OCI-M2 (cell line): ENCODE results near the gene AANAT.

Experiments
- DNase-seq: peaks from one replicate; lab custom pipeline; 2025; ENCODE audit not compliant: unreplicated experiment; lab: John Stamatoyannopoulos, UW

Gene AANAT

DNA sequence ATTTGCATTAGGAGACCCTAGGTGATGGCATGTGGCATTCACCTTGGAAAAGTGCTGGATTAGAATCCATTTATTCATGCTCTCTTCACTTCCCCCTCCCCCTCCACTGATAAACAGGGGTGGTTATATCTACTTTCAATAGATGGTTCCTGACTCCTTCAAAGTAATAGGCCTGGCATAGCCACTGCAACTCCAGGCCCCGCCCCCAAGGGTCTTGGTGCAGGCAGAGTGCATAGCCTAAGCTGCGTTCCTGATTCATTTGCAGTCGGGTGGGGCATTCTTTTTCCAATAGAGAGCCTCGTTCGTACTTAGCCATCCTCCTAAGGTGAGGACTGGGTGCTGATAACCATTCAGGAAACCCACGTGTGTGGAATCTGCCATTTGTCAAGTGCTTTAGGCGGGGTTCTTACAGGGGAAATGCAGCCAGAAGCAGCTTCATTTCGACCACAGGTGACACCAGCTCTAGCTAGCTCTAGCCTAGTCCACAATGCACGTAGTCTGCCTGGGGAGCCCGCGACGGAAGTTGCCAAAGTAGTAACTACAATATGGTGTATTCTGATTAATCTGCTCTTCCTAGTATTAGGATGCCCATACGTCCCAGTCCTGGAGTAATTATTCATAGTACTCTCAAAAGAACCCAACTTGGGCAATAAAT lies 25.6 kb upstream of the AANAT start:
- no peak for DNase-seq

DNA sequence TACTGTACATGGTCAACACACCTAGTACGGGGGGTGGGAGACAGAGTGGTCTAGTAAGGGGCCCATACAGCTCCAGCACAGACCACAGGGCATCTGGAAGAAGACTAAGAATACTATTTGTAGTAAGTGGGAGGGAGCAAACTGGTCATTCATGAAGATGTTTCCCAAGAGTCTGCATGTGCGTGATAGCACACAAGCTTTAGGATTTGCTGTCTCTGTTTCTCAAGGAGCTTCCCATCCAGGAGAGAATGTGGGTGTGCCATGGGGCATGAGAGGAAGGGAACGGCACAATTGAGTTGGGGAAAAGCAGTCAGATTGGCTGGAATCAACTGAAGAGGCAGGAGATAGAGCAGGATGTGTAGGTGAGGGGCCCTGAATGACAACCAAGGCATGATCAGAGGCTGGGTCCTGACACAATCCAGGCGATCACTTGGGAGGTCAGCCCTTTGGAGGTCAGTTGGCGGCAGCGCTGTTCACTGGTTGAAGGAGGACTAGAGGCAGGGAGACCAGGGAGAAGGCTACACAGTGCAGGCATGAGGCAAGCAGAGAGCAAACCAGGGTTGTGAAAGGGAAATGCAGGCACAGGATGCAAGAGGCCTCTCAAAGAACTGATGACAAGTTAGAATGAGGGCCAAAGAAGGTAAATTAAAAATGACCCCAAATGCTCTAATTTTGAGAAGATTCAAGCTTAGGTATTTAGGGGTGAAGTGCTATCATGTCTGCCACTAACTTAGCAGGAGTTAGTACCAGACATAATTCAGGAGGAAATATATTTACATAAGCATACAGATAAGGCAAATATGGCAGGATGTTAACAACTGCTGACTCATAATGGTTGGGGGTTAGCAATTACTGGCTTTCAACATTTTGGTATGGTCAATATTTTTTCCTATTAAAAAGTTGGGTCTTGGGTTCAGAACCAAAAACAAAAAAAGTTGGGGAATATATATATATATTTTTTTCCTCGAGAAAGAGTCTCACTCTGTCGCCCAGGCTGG lies 24.8 kb upstream of the AANAT start:
- no peak for DNase-seq

DNA sequence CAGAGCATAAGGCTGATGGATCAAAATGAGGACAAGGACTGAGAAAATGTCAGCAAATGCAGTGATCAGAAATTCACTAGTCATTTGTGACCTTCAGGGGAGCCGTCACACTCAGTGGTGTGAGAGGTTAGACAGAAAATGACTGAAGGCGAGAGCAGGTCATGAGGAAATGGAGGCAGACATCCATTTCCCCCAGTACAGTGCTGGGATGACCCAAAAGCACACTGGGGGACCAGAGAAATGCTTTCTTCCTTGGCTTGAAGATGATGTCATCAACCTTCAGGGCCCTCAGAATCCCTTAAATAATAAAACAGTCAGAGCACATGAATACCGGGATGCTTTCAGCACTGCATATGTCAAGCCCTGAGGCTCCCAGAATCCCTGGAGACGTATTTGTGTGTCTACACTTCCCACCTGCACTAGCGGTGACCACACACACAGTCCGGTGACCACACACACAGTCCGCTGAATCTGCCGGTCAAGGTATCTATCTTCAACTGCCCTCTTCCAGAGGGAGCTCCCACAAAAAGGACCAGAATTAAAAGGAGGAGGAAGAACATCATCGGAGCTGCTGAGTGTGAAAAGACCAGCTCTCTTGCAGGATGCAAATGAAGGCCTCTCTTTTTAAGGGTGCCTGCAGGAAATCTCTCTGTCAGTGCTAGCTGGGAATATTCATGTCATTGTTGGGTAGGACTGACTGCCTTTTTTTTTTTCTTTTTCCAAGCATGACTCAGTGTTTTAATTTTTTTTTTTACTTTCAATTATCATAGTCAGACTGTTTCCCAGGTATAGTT lies 22.7 kb upstream of the AANAT start:
- no peak for DNase-seq

DNA sequence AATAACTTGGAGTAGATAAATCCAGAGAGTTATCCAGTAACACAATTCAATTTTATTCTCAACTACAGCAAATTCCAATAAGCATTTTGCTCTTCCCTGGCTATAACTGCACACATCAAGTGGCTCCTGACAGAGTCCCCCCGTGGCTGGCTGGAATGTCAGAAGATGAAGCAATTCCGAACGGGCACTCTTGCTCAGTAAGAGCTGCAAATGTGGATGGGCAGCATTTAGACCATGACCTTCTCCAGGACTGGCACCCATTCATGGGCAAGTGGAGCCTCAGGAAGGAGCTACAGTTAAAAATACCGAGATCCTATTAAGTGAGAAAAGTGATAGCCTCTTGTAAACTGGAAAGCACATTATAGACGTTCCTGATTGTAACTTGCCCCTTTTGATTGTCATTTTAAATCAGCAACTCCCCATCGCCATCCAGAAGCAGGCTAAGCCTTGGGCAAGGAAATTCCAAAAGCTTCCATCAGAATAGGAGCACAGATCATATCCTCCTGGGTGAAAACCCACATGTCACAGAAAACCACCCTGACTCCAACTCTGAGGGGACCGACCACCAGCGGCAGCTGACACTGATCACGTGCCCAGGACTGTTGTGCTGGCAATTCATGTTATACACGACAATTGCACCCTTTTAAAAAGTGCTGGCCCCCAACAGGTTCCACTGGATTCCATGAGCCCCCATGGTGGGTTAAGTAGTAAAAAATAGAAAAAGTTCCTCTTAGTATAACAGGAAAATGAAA lies 21.5 kb upstream of the AANAT start:
- no peak for DNase-seq

DNA sequence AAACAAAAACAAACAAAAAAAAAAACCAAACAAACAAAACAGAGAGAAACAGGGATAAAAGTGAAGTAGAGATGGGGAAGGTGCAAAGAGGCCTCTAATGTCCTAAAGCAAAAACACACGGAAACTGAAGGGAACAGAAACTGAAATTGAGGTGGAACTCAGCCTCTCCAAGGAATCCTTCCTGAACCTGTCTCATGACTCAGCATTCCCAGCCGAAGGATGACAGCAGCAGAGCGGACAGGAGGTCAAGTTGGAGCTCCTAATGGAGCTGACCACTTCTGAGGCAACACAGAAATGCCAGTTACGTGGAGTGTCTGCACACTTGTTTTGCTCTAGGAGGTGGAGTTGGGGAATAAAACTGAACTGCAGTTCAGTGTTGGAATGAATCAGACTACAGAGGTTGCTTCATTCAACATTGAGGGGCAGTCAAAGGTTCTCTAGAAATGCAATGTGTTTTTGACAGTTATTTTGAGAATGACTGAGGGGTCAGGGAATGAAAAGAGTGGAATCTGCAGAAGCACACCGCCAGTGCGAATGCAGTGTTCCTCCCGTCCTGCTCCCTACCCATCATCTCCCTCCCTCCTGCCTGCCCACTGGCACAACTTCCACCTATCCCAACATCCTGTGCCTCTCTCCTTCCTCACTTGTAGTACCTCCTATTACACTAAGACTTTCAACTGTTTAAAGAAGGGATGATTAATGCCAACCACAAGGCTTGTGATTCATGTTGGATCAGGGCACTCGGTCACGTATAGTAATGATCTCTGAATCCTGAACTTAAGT lies 20.8 kb upstream of the AANAT start:
- DNase-seq = no peak

DNA sequence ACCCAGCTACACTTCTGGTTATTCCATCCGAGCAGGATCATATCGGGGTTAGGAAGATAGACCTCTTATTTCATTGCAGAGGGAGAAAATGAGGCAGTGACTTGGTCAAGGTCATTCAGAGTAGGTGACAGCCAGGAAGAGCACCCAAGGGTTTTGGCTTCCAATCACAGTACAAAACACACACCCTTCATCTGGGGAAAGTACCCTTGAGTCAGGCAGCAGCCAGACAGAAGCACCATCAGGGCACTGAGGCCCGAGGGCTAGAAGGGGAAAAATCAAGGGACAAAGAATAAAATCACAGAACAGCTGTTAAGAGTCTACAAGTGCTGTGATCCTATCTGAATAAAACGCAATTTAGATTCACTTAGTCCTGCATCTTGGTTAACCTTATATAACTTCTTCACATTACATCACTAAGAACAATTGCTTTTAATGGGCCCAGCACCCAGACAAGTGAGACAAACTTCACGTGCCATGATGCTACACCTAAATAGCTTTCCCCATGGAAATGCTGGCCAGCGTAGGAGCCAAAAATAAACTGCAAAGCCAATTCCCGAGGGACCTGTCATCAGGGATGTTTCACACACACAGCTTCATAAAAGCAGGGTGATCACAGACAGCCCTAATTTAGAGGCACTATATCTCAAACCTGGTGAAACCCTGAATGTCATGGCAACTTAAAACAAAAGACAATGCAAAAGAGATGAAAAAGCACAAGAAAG lies 19.3 kb upstream of the AANAT start:
- no peak for DNase-seq

DNA sequence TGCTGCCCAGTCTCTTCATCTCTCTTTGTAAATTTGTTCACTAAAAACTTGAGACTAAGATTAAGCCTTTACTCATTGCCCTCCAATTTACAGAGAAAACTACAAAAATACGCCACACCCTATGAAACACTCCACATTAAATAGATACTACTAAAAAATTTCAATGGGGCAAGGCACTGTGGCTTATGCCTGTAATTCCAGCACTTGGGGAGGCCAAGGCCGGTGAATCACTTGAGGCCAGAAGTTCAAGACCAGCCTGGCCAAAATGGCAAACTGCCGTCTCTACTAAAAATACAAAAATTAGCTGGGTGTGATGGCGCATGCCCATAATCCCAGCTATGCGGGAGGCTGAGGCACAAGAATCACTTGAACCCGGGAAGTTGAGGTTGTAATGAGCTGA lies 18.3 kb upstream of the AANAT start:
- DNase-seq = no peak

DNA sequence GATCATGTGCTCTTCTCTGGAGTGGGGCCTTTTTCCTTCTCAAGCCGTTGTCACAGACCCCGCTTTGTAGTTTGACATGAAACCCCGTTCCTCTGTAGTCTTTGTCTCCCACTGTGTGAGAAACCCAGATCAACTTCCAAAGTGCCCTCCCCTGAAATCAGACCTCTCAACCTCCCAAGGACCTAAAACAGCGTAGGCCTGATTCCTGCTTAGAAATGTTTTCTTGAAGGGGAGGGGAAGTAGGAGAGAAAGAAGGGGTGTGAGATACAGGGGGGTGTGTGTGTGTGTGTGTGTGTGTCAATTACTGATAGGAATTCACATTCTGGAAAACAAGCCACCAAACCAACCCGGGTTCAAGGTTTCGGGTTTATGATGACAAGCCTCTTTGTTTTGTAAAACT lies 15.9 kb upstream of the AANAT start:
- no peak for DNase-seq

DNA sequence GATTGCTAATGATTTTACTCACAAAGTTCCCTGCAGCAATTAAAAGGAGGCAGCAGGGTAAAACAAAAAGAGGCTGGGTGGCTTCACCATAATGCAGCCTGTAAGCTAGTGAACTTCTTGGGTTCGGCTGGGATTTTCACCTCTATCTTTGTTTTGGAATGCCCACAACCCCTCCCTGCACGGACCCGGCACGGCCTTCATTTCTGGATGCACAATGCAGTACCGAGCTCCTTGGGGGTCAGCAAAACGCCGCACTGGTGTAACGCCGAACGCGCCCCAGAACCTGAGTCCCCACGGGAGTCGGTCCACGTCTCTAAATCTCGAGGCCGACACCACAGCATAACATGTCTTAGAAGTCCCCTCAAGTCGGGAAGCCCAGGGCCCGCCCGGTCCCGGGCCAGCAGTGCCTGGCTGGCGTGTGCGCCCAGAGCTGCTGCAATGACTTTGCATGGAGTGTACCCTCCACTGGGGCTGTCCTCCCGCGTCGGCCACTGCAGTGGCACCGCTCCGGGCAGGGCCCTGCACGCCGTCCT lies 15.2 kb upstream of the AANAT start:
- no peak for DNase-seq

DNA sequence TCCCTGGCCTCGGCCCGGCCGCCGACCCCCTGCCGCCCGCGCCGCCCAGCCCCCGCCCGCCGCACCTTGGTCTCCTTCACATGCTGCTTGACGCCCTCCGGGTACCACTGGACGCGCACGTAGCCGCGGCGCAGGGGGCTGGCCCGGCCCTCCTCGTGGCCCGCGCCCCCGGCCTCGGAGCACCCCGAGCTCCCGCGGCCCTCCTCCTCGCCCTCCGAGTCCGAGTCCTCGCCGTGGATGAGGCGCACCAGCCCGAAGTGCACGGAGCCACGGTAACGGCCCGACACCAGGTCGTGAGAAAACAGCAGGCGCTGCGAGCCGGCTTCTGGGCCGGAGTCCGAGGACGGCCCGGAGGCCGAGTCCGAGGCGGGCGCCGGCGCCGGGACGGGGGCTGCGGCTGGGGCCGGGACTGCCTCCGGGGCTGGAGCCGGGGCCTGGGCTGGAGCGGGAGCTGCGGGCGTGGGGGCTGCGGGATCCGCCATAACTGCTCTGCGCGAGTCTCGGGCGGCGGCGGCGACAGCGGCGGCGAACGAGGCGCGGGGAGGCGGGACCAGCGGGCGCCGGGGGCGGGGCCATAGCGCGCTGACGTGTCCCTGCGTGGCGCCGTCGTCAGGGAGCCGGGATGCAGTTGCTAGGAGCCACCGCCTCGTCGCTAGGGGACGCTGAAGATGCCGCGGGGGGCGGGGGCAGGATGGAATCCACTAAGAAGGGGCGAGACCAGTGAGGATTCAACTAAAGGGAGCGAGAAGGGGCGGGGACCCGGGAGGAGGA lies 14.6 kb upstream of the AANAT start, which contains the start of gene UBE2O:
UBE2O (minus strand) TSS at position 493 of the 771 bp plus-strand sequence; CDS start at position 482, 11 bp downstream.
- no peak for DNase-seq

DNA sequence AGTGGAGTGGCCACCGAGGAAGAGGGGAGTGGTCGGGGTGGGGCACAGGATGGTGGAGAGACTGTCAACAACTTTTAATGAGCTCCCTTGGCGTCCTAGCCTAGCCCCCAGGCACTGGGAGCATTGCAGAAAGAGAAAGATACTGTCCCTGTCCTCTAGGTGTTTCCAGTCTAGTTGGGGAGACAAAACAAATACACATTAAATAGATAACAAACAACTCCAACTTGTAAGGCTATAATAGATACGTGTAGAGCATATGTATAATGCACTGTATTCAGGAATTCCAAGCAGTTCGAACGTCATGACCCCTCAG lies 14.0 kb upstream of the AANAT start:
- DNase-seq = no peak

DNA sequence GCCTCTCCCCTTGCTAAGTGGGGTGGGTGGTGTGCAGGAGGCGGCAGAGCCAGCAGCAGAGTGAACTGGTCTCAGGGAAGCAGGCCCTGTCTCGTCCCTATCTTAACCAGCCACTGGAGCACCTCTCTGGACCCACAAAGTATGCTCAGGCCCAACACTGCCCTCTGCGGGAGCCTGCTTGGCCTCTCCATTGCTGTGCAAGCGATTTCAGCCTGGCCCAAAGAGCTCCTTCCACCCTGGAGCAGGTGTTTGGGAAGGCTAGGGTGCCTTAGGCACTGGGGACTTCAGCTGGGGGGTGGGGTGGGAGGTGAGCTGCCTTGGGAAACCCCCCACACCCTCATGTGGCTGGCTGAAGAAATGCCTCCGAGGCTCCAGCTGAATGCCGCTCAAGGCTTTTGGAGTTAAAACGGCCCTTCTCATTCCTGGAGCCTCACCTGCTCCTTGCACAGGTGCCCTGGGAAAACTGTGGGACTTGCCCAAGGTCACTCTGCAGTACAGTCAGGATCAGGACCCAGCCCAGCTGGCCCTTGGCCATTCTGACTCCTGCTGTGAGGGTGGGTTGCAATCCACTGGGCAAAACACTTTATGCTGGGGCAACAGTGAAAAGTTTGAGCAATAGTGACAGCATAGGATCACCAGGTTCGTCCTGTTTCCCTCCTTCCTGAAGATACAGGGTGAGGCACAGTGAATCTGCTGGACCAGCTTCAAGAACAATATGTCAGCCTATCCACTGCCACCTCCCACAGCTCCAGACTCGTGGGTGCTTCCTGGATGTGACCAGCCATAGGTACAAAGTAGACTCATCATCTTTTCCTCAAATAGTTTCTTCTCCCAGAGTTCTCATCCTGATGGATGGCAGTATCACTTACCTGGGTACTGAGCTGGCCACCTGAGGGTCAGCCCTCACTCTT lies 8.6 kb upstream of the AANAT start:
- DNase-seq = no peak

DNA sequence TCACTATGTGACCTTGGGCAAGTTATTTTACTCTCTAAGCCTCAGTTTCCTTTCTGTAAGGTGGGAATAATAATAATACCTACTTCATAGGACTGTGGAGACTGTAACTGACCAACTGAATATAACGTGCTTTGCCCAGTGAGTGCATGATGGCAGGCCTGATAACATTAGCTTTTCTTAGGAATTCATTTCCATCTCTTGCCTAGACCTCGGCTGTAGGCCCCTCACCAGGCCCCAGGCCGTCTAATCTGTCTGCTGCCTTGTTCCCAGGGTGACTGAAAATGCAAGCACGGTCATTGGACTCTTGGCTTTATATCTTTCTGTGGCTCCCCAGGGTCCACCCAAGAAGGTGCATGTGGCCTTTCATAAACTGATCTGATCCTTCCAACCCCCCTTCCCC lies 7.7 kb upstream of the AANAT start:
- DNase-seq = no peak

DNA sequence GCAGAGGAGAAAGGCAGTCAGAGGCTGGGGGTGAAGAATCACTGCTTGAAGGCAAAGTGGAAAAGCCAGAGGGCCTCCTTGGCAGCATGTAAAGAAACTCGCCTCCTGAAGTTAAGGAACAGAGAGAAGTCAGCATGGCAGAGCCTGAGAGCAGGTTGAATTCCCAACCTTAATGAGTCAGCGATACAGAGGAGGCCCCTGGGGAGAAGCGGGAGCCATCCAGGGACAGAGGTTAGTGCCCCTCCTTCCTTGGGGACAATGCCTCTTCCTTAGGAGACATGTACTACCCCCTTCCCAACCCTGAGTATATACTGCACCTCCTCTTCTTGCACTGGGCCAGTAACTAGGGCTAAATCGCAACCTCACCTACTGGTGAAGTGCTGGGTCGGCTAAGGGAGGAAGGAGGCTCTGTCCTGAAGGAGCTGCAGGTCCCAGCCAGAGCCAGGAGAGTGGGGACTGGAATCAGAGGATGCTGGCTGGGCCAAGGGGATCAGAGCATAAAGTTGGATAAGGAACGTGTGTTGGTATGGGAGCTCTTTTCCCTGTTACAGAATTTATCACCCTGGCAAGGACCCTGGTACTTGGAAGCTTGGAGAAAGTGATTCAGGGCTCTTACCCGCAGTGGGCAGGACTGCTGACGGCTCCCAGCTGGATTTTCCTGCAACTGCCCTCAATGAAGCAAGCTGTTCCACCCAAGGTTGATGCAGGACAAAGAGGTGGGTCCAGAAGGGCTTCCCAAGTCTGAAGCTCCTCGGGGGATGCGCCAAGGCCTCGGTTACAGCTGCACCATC lies 5.4 kb upstream of the AANAT start:
- DNase-seq = no peak

DNA sequence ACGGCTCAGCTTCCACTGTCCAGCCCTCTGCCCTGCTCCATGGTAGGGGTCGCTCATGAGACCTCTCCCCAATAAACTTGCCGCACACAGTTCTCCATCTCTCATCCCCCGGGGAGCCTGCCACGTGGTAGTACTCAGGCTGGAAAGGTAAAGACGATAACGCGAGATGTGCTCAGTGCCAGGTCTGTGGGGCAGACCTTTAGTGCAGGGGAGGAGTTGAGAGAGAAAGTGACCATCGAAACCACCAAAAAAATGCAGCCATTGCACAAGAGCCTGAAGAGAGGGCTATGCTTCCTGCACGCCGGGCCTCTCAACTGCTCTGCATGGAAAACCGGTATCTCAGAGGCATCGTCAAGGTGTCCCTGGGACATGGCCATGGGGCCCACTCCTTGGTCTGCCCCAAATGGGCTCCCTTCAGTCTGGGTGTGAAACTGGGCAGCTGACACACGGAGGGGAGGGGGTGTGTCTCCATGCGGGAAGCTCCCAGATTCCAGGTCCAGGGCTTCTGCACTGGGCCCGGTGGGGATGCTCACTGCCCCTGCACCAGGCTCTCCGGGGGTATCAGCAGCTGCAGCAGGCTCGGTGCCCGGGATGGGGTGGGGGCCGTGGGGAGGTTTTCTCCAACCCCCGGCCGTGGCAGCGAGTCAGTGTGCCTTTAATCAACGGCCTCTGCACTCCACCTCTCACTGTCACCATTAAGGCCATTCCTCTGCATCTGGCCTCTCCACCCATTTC lies 4.7 kb upstream of the AANAT start:
- DNase-seq = no peak

DNA sequence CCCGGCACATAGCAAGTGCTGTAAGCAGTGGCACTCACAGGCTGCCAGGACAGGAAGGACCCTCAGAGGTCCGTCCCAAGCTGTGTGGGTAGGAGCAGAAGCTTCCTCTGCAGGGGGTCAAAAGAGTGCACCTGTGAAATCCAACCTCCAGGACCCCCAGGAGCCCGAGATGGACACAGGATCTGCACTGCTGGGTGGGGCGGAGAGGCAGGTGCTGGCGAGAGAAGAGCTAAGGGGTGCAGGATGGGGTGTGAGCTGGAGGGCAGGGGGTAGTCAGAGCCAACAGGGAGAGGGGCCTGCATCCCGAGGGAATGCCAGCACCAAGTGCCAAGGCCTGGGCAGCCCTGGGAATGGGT lies 650 bp upstream of the AANAT start:
- no peak for DNase-seq
